Ovary (tissue), 3 donors: ENCODE data around the gene IQGAP2.

Experiments used
- CTCF ChIP-seq, 3 donors: fragments of 450-650 bp in 2 of 3; fragments of 200-600 bp in 1 of 3; IDR thresholded peaks; one replicate each; pipeline versions ENCODE4 v1.5.1 to v1.8.0; 2016 to 2022; ENCODE audit warnings: antibody characterized with exemption in 3 of 3, mild to moderate bottlenecking in 1 of 3
- POLR2A ChIP-seq: fragments of 450-650 bp; IDR thresholded peaks from one replicate; pipeline ENCODE4 v1.6.1; 2017; ENCODE audit warnings: antibody characterized with exemption, mild to moderate bottlenecking, moderate library complexity
- donor health status: DM: no; HTN: no; CAD: no.

GRCh38 chr5:76393035-76393680 is 9.9 kb upstream of the IQGAP2 start:
- TF ChIP-seq CTCF (IDR thresholded peaks at IDR 0.05) (no peak), POLR2A (no peak)
